PC-3 (cell line): ENCODE data around the gene SMIM5.

Experiments
- CTCF ChIP-seq: fragments of 300-600 bp; sonication (generic); conservative IDR thresholded peaks from 2 replicates; pipeline ENCODE4 v1.5.1; 2017; ENCODE audit warnings: antibody characterized with exemption, low read depth, mild to moderate bottlenecking, low read length
- EZH2phosphoT487 ChIP-seq: fragments of 300-600 bp; sonication (generic); IDR thresholded peaks from 2 replicates; pipeline ENCODE4 v1.6.1; 2018; ENCODE audit warnings: mild to moderate bottlenecking, antibody characterized with exemption, low read length, borderline replicate concordance

DNA sequence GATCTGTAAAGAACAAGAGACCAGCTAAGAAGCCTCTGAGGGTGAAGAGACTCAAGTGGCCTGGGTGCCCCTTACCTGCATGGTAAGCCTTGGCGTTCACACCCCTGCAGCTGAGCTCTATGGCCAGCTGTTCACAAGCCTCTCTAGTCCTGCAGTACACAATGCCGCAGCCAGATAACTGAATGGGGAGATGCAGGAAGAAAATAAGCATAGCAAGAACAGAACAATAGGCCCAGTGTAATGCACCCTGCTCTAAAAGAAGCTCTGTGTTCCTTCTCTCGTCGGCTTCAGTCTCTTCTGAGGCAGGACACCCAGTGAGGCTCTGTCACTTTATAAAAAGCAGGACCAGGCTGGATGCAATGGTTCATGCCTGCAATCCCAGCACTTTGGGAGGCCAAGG is 28.3 kb downstream of the SMIM5 start:
- TF ChIP-seq CTCF (no peak), EZH2phosphoT487 (no peak)
